ENCODE data around the gene HOXA1. TPM values are rescaled to one million over a fixed set of nuclear protein-coding genes. Genes with fewer than 3 reads are reported as not detected.

The HOXA1 gene
- total RNA-seq, 4 donors from 2014 or later, result 1.6 to 2.5 (median 2.2) TPM

GRCh38 chr7:27079234-27079975 lies 16.4 kb downstream of the HOXA1 start:
- TF ChIP-seq CTCF (IDR thresholded peaks at IDR 0.05), result no peak
- TF ChIP-seq POLR2A (IDR thresholded peaks at IDR 0.05), result no peak
- Histone ChIP-seq H3K9me3 (no peaks in the 10 kb centered on the region), H3K27ac (no peak overlapping the region), H3K4me3 (no peak overlapping the region), H3K36me3 (no peaks in the 10 kb centered on the region), H3K4me1 (peaks cover 0 to 9% (median 0%) of the 10 kb centered on the region in 3 donors), H3K27me3 (no peaks in the 10 kb centered on the region)
- intact Hi-C loops (cut with DNase I), result no loop called here
- no peak for DNase-seq
- WGBS, 2 donors, result 78 to 98% methylated on average over 1 of the region's 1 CpG

GRCh38 chr7:27078616-27079233 lies 17.1 kb downstream of the HOXA1 start:
- H3K4me1 ChIP-seq, result peaks cover 0 to 9% (median 0%) of the 10 kb centered on the region in 3 donors
- H3K9me3 ChIP-seq, result no peaks in the 10 kb centered on the region
- TF ChIP-seq CTCF (IDR thresholded peaks at IDR 0.05) (no peak), POLR2A (IDR thresholded peaks at IDR 0.05) (no peak)
- H3K27me3 ChIP-seq, result no peaks in the 10 kb centered on the region
- H3K4me3 ChIP-seq, result no peak overlapping the region
- intact Hi-C loops (cut with DNase I), result no loop called here
- H3K27ac ChIP-seq, result no peak overlapping the region
- 90 to 92% methylated on average over 5 of the region's 5 CpGs for WGBS, 2 donors
- DNase-seq, result no peak
- H3K36me3 ChIP-seq, result no peaks in the 10 kb centered on the region

- Histone ChIP-seq H3K9me3 (no peaks in the 10 kb centered on the region), H3K4me1 (peaks cover 0 to 6% (median 0%) of the 10 kb centered on the region in 3 donors), H3K4me3 (no peak overlapping the region), H3K27me3 (no peaks in the 10 kb centered on the region), H3K27ac (no peak overlapping the region), H3K36me3 (no peaks in the 10 kb centered on the region)
- DNase-seq, result no peak
- intact Hi-C loops (cut with DNase I), result no loop called here
- TF ChIP-seq POLR2A (IDR thresholded peaks at IDR 0.05) (no peak), CTCF (IDR thresholded peaks at IDR 0.05) (no peak)
Measured at GRCh38 chr7:27073076-27073475, 22.7 kb downstream of the HOXA1 start.

DNA sequence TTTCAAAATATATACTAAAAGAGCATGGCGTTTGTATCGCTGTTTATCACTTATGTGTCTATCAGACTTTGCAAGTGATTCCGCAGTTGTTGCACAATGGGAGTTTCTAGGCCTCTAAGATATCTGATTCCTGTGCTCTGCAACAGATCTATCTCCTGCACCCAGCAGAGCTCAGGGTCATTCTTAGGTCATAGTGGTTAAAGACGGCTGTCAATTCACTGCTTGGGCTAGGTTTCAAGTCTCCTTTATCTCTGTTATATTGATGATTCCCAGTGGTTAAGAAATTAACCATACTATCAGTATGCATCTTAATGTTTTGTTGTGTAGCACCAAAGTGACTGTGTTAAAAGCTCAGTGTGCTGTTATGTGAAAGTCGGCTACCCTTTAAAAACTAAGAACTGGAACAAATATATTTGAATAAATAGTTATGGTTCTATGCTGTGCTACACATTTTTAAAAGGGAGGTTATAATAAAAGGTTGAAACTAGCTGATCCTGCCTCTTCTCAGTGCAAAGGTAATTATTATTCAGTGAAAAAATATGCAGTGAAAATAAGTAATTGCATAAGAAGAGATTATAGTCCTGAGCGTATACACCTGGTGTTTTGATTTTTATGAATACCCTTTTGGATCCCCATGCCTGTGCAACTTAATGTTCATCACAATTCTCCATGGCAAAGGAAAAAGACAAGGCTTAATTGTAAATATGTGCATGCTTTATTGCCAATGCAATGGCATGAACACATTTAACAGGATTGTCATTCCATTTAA lies 24.0 kb downstream of the HOXA1 start:
- Histone ChIP-seq H3K4me1 (peaks cover 0 to 6% (median 0%) of the 10 kb centered on the region in 3 donors), H3K9me3 (no peaks in the 10 kb centered on the region), H3K27ac (no peak overlapping the region), H3K27me3 (no peaks in the 10 kb centered on the region), H3K36me3 (no peaks in the 10 kb centered on the region), H3K4me3 (no peak overlapping the region)
- WGBS, 2 donors, result 76 to 83% methylated on average over 6 of the region's 6 CpGs
- intact Hi-C loops (cut with DNase I), result no loop called here
- TF ChIP-seq CTCF (IDR thresholded peaks at IDR 0.05), result no peak
- no peak for DNase-seq

DNA sequence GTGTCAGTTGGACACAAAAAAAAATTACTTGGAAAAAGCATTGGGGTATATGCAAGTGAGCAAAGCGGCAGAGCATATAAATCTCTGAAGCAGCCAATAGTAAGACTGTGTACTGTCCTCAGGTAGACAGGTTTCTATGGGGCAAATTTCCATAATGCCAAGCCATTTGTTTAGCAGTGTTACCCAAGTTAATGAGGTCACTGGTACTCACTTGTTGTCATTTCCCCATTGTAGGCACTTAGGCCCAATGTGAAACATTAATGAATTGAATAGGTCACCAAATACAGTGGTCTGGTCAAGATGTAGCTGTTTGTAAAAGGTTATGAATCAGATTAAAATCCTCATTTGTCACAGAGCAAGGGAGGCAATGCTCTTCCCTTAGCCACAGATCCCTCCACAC lies 27.5 kb downstream of the HOXA1 start:
- no peak for TF ChIP-seq POLR2A (IDR thresholded peaks at IDR 0.05)
- TF ChIP-seq CTCF (IDR thresholded peaks at IDR 0.05), result no peak
- H3K27ac ChIP-seq, result no peak overlapping the region
- intact Hi-C loops (cut with DNase I), result no loop called here
- H3K36me3 ChIP-seq, result no peaks in the 10 kb centered on the region
- no peak overlapping the region for H3K4me3 ChIP-seq
- H3K27me3 ChIP-seq, result no peaks in the 10 kb centered on the region
- DNase-seq, result no peak
- H3K9me3 ChIP-seq, result no peaks in the 10 kb centered on the region
- WGBS, 2 donors, result 91 to 100% methylated on average over 1 of the region's 1 CpG
- peaks cover 0 to 27% (median 2%) of the 10 kb centered on the region in 3 donors for H3K4me1 ChIP-seq

Measured in esophagus squamous epithelium (tissue), 5 donors.